ENCODE measurements around the gene MGAT4D.

DNA sequence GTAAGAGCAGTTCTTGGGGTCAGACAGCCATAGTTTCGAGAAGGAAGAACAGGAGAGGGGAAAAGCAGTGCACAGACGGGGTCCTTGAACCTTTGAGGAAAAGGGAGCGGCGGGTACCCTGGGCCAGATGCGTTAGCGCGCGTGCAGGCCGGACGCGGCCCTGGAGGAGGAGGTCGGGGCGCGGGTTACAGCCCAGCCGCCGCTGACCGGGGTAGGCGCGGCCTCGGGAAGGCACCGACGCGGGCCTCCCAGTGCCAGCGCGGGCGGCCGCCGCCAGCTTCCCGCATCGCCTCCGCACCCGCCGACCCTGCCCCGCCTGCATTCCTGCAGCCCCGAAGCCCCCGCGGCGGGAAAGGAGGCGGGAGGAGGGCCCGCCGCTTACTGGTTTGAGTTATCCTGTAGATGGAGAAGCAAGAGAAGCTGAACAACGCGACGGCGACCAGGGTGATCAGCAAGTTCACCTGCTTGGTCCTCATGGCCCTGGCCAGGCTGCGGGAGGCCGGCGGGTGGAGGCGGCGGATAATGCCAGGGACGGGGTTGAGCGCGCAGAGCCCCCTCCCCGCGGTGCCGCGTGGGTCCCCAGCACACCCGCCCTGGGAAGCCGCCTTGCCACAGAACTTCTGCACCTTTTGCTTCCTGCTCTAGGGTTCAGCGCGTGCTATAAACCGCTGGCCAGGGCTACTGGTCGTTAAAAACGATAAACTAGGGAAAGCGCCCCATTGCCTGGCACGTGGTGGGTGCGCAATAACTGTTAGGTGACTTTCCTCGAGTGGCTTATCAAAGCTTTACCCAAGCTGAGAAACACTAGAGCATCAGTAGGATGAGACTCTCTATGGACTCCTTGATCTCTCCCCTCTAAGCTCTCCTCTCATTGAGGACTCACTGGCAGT lies at the start of gene MGAT4D:
- TF ChIP-seq POLR2A (IDR thresholded peaks at IDR 0.05; ENCODE audit: low read depth): no peak
- TF ChIP-seq CTCF (IDR thresholded peaks at IDR 0.05): no peak
- TF ChIP-seq POLR2AphosphoS5 (IDR thresholded peaks at IDR 0.05): no peak
